ENCODE measurements around the gene ATF6.

The ATF6 gene

GRCh38 chr1:161982507-161982895 is 216.4 kb downstream of the ATF6 start:
- TF ChIP-seq CTCF (IDR thresholded peaks at IDR 0.05; ENCODE audit: low read depth, low read length), result no peak

GRCh38 chr1:161982917-161983316 is 216.8 kb downstream of the ATF6 start:
- in situ Hi-C loops (cut with HindIII; ENCODE audit: low sequenced_read_pairs), result no loop called here

More at GRCh38 chr1:161982507-161982895, 216.4 kb downstream of the ATF6 start:
- H3K4me3 ChIP-seq (ENCODE audit: low read depth, low read length), result no peak overlapping the region
- no peak for DNase-seq (ENCODE audit: low read depth, low spot score)
- in situ Hi-C loops (cut with HindIII; ENCODE audit: low sequenced_read_pairs), result no loop called here

GRCh38 chr1:161983725-161984124 is 217.6 kb downstream of the ATF6 start:
- in situ Hi-C loops (cut with HindIII; ENCODE audit: low sequenced_read_pairs), result no loop called here
- TF ChIP-seq CTCF (IDR thresholded peaks at IDR 0.05; ENCODE audit: low read depth, low read length), result no peak
- DNase-seq (ENCODE audit: low read depth, low spot score), result no peak
- no peak overlapping the region for H3K4me3 ChIP-seq (ENCODE audit: low read depth, low read length)

More at GRCh38 chr1:161982917-161983316, 216.8 kb downstream of the ATF6 start:
- H3K4me3 ChIP-seq (ENCODE audit: low read depth, low read length), result no peak overlapping the region
- no peak for TF ChIP-seq CTCF (IDR thresholded peaks at IDR 0.05; ENCODE audit: low read depth, low read length)
- no peak for DNase-seq (ENCODE audit: low read depth, low spot score)

GRCh38 chr1:161985301-161985822 is 219.2 kb downstream of the ATF6 start:
- TF ChIP-seq CTCF (IDR thresholded peaks at IDR 0.05; ENCODE audit: low read depth, low read length), result no peak
- no peak for DNase-seq (ENCODE audit: low read depth, low spot score)
- in situ Hi-C loops (cut with HindIII; ENCODE audit: low sequenced_read_pairs), result no loop called here
- H3K4me3 ChIP-seq (ENCODE audit: low read depth, low read length), result no peak overlapping the region

- H3K4me3 ChIP-seq (ENCODE audit: low read depth, low read length), result no peak overlapping the region
- no peak for TF ChIP-seq CTCF (IDR thresholded peaks at IDR 0.05; ENCODE audit: low read depth, low read length)
- peak; percentile 45 for DNase-seq (ENCODE audit: low read depth, low spot score)
- in situ Hi-C loops (cut with HindIII; ENCODE audit: low sequenced_read_pairs), result no loop called here
Measured at GRCh38 chr1:161986328-161986727, 220.2 kb downstream of the ATF6 start.

- in situ Hi-C loops (cut with HindIII; ENCODE audit: low sequenced_read_pairs), result no loop called here
- no peak overlapping the region for H3K4me3 ChIP-seq (ENCODE audit: low read depth, low read length)
- TF ChIP-seq CTCF (IDR thresholded peaks at IDR 0.05; ENCODE audit: low read depth, low read length), result no peak
- DNase-seq (ENCODE audit: low read depth, low spot score), result no peak
Measured at GRCh38 chr1:161987303-161987702, 221.2 kb downstream of the ATF6 start.

- DNase-seq (ENCODE audit: low read depth, low spot score), result no peak
- TF ChIP-seq CTCF (IDR thresholded peaks at IDR 0.05; ENCODE audit: low read depth, low read length), result no peak
- in situ Hi-C loops (cut with HindIII; ENCODE audit: low sequenced_read_pairs), result no loop called here
- H3K4me3 ChIP-seq (ENCODE audit: low read depth, low read length), result no peak overlapping the region
Measured at GRCh38 chr1:161987872-161988271, 221.8 kb downstream of the ATF6 start.
